ENCODE measurements around the gene SGMS1. TPM values are rescaled to one million over a fixed set of nuclear protein-coding genes. Genes with fewer than 3 reads are reported as not detected.

SGMS1 gene
- total and polyA plus RNA-seq, 2 donors (not counting 1 experiment from before 2014, with no cell fraction given): 10.0 to 43.5 TPM

DNA sequence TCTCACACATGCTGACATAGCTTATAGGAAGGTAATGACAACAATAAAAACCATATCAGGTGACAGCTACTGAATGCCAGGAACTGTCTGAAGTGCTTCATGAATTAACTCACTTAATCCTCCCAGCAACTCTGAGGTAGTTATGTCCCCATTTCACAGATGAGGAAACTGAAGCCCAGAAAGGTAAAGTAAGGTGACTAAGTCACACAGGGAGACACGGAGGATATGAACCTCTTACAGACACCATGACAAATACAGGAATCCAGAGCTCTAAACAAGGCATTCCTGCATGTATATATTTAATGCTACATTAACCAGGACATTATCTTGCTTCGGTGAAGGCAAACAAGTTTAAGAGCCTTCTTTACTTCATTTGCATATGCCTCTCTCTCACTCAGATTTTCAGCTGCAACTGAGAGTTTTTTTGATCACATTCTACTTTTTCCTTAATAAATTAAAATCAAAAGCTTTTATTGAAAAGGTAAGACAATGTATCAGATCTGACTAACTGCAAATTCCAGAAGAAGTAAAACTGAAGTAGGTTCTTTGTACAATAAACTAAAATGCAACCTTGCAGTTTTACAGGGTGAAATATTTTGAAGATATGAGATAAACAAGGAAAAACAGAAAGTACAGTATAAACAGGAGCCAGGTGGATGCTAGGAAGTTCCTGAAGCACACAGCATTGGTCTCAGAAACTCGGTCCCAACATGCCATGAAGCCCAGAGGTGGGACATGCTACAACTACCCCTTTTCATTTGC lies 79.5 kb downstream of the SGMS1 start:
- intact Hi-C loops (cut with micrococcal nuclease): no loop called here
- H2AFZ ChIP-seq (ENCODE audit: insufficient read depth, low read depth, low read length, poor library complexity, severe bottlenecking): no peak overlapping the region

DNA sequence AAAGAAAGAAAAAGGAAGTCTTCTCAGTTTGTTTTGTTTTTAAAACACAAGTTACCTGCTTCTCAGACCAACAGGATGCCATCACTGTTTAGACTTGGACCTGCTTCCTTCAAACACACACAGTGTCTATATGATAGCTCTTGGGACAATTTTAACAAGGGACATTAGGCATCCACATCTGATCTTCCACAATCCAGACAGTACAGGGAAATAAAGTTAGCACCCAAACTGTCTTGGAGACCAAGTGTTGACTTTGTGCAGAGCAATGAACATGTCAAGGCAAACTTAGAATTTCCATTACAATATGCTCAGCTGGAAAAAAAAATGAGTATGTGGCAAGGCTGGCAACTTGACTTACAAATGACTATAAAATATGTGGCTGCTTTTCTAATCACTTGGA lies 80.9 kb downstream of the SGMS1 start:
- DNase-seq: no peak
- no peak for ATAC-seq (ENCODE audit: low read depth)
- H3K79me2 ChIP-seq (ENCODE audit: control insufficient read depth, insufficient read depth, low read length): peaks cover 77% of the 10 kb centered on the region
- peaks cover 76% of the 10 kb centered on the region for H3K4me1 Mint-ChIP-seq
- peaks cover 5% of the 10 kb centered on the region for H3K9me3 Mint-ChIP-seq (ENCODE audit: insufficient read depth)
- peaks cover 0 to under 1% (median 0%) of the 10 kb centered on the region in 3 donors for H3K9me3 ChIP-seq (ENCODE audit: control extremely low read depth in 1 of 3, control insufficient read depth in 2 of 3, insufficient read depth in 1 of 3, low read length in 2 of 3)
- TF ChIP-seq, protein P1, sequence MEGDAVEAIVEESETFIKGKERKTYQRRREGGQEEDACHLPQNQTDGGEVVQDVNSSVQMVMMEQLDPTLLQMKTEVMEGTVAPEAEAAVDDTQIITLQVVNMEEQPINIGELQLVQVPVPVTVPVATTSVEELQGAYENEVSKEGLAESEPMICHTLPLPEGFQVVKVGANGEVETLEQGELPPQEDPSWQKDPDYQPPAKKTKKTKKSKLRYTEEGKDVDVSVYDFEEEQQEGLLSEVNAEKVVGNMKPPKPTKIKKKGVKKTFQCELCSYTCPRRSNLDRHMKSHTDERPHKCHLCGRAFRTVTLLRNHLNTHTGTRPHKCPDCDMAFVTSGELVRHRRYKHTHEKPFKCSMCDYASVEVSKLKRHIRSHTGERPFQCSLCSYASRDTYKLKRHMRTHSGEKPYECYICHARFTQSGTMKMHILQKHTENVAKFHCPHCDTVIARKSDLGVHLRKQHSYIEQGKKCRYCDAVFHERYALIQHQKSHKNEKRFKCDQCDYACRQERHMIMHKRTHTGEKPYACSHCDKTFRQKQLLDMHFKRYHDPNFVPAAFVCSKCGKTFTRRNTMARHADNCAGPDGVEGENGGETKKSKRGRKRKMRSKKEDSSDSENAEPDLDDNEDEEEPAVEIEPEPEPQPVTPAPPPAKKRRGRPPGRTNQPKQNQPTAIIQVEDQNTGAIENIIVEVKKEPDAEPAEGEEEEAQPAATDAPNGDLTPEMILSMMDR (IDR thresholded peaks at IDR 0.05): no peak
- no peak for TF ChIP-seq EZH2 (IDR thresholded peaks at IDR 0.05; ENCODE audit: borderline replicate concordance, insufficient read depth, low read depth, low read length, poor library complexity, severe bottlenecking)
- peaks cover 45 to 46% of the 10 kb centered on the region in 2 donors for H3K4me1 ChIP-seq (ENCODE audit: control insufficient read depth in 2 of 2, insufficient read depth in 2 of 2, low read length in 2 of 2)
- no peaks in the 10 kb centered on the region for H3K27me3 Mint-ChIP-seq
- no peak overlapping the region for H3K27ac ChIP-seq (ENCODE audit: low read length in 2 of 2)
- H3K4me3 Mint-ChIP-seq: peak overlapping the region; percentile 27
- H3K4me2 ChIP-seq (replicated peaks; ENCODE audit: low read depth, low read length, poor library complexity, severe bottlenecking): no peak overlapping the region
- CTCF ChIA-PET: no interaction called here
- POLR2A ChIA-PET: no interaction called here
- no peak overlapping the region for H3K9ac ChIP-seq (ENCODE audit: low read length)
- peaks cover 39% of the 10 kb centered on the region for H4K20me1 ChIP-seq (ENCODE audit: control insufficient read depth, insufficient read depth, low read length, poor library complexity, severe bottlenecking)
- H3K4me3 ChIP-seq (ENCODE audit: control extremely low read depth in 1 of 5, extremely low read depth in 1 of 5, insufficient read depth in 1 of 5, low read depth in 2 of 5, low read length in 4 of 5): no peak overlapping the region
- no peak overlapping the region for H3K27ac Mint-ChIP-seq
- peaks cover 0 to 2% of the 10 kb centered on the region in 2 experiments for H3K36me3 ChIP-seq (replicated peaks in 1 of 2; ENCODE audit: control extremely low read depth in 1 of 2, control insufficient read depth in 1 of 2, extremely low read depth in 1 of 2, insufficient read depth in 2 of 2, low read length in 1 of 2)
- no peaks in the 10 kb centered on the region for H3K27me3 ChIP-seq (replicated peaks in 1 of 4; ENCODE audit: control extremely low read depth in 1 of 4, control insufficient read depth in 3 of 4, insufficient read depth in 4 of 4, low read length in 3 of 4)
- intact Hi-C loops (cut with micrococcal nuclease): no loop called here
- no peak overlapping the region for H2AFZ ChIP-seq (ENCODE audit: insufficient read depth, low read depth, low read length, poor library complexity, severe bottlenecking)

More for the DNA sequence above, 79.5 kb downstream of the SGMS1 start:
- peaks cover 79% of the 10 kb centered on the region for H3K4me1 Mint-ChIP-seq
- peaks cover 29% of the 10 kb centered on the region for H4K20me1 ChIP-seq (ENCODE audit: control insufficient read depth, insufficient read depth, low read length, poor library complexity, severe bottlenecking)
- peaks cover 8% of the 10 kb centered on the region for H3K9me3 Mint-ChIP-seq (ENCODE audit: insufficient read depth)
- no peak overlapping the region for H3K9ac ChIP-seq (ENCODE audit: low read length)
- no peak overlapping the region for H3K27ac ChIP-seq (ENCODE audit: low read length in 2 of 2)
- peaks cover 36 to 37% of the 10 kb centered on the region in 2 donors for H3K4me1 ChIP-seq (ENCODE audit: control insufficient read depth in 2 of 2, insufficient read depth in 2 of 2, low read length in 2 of 2)
- no peak overlapping the region for H3K4me3 Mint-ChIP-seq
- peaks cover 0 to 2% of the 10 kb centered on the region in 2 experiments for H3K36me3 ChIP-seq (replicated peaks in 1 of 2; ENCODE audit: control extremely low read depth in 1 of 2, control insufficient read depth in 1 of 2, extremely low read depth in 1 of 2, insufficient read depth in 2 of 2, low read length in 1 of 2)
- H3K4me3 ChIP-seq (ENCODE audit: control extremely low read depth in 1 of 5, extremely low read depth in 1 of 5, insufficient read depth in 1 of 5, low read depth in 2 of 5, low read length in 4 of 5): no peak overlapping the region
- H3K4me2 ChIP-seq (replicated peaks; ENCODE audit: low read depth, low read length, poor library complexity, severe bottlenecking): no peak overlapping the region
- peaks cover 0 to 2% (median 0%) of the 10 kb centered on the region in 3 donors for H3K9me3 ChIP-seq (ENCODE audit: control extremely low read depth in 1 of 3, control insufficient read depth in 2 of 3, insufficient read depth in 1 of 3, low read length in 2 of 3)
- WGBS (ENCODE audit: insufficient coverage): no CpG with 5 or more reads among the region's 3 CpGs
- no peak for ATAC-seq (ENCODE audit: low read depth)
- no peak for TF ChIP-seq EZH2 (IDR thresholded peaks at IDR 0.05; ENCODE audit: borderline replicate concordance, insufficient read depth, low read depth, low read length, poor library complexity, severe bottlenecking)
- TF ChIP-seq, protein P1 (IDR thresholded peaks at IDR 0.05): no peak
- H3K27ac Mint-ChIP-seq: no peak overlapping the region
- ChIA-PET POLR2A (interaction anchor here (1.0 kb wide), 1 partner anchor 80 kb away, joined by 3 read pairs; no protein-coding TSS in a partner anchor), CTCF (interaction anchor here (0.9 kb wide), 1 partner anchor 17 kb away, joined by 3 read pairs; no protein-coding TSS in a partner anchor)
- no peaks in the 10 kb centered on the region for H3K27me3 Mint-ChIP-seq
- no peak for DNase-seq
- no peaks in the 10 kb centered on the region for H3K27me3 ChIP-seq (replicated peaks in 1 of 4; ENCODE audit: control extremely low read depth in 1 of 4, control insufficient read depth in 3 of 4, insufficient read depth in 4 of 4, low read length in 3 of 4)
- H3K79me2 ChIP-seq (ENCODE audit: control insufficient read depth, insufficient read depth, low read length): peaks cover 78% of the 10 kb centered on the region
